Measurements from ENCODE around the gene RNF213. TPM values are rescaled to one million over a fixed set of nuclear protein-coding genes. Genes with fewer than 3 reads are reported as not detected.
"Not testable (repeated sequence)": the region's sequence is repeated elsewhere in the genome, so short reads cannot be mapped to it uniquely, and the experiment has no call there.

Gene RNF213
- total and polyA plus RNA-seq, 12 donors, result 51.1 to 182 (median 122) TPM

- WGBS, 4 donors, result 91 to 95% (median 93%) methylated on average over 4 of the region's 4 CpGs
- DNase-seq, result no peak
- no peak overlapping the region for H3K4me3 ChIP-seq
- intact Hi-C loops (cut with DNase I), result no loop called here
- TF ChIP-seq CTCF (IDR thresholded peaks at IDR 0.05) (no peak), POLR2A (IDR thresholded peaks at IDR 0.05) (no peak)
- no peaks in the 10 kb centered on the region for H3K27me3 ChIP-seq
- no peak overlapping the region for H3K27ac ChIP-seq
- no peaks in the 10 kb centered on the region for H3K36me3 ChIP-seq (replicated peaks in 1 of 2)
- no peaks in the 10 kb centered on the region for H3K9me3 ChIP-seq (replicated peaks in 1 of 3)
- peaks cover 0 to 5% of the 10 kb centered on the region in 2 donors for H3K4me1 ChIP-seq (replicated peaks in 1 of 2)
These were observed 142.3 kb downstream of the RNF213 start for GRCh38 chr17:80402959-80403358.

GRCh38 chr17:80406146-80406545 lies 145.5 kb downstream of the RNF213 start:
- Histone ChIP-seq H3K27ac (no peak overlapping the region), H3K9me3 (replicated peaks in 1 of 3) (no peaks in the 10 kb centered on the region), H3K36me3 (replicated peaks in 1 of 2) (no peaks in the 10 kb centered on the region), H3K4me3 (no peak overlapping the region), H3K27me3 (no peaks in the 10 kb centered on the region), H3K4me1 (replicated peaks in 1 of 2) (peaks cover 3 to 18% of the 10 kb centered on the region in 2 donors)
- intact Hi-C loops (cut with DNase I), result no loop called here
- WGBS, 4 donors, result 89 to 95% (median 91%) methylated on average over 8 of the region's 8 CpGs
- DNase-seq, result no peak
- no peak for TF ChIP-seq POLR2A (IDR thresholded peaks at IDR 0.05)
- TF ChIP-seq CTCF (IDR thresholded peaks at IDR 0.05), result no peak

GRCh38 chr17:80407917-80408316 lies 147.3 kb downstream of the RNF213 start:
- WGBS, 4 donors, result 82 to 87% (median 86%) methylated on average over 5 of the region's 5 CpGs
- H3K4me3 ChIP-seq; H3K36me3 ChIP-seq (replicated peaks in 1 of 2); H3K27me3 ChIP-seq; H3K9me3 ChIP-seq (replicated peaks in 1 of 3); DNase-seq; intact Hi-C loops (cut with DNase I); H3K27ac ChIP-seq: not testable (repeated sequence)
- H3K4me1 ChIP-seq (replicated peaks in 1 of 2), result peaks cover 3 to 18% of the 10 kb centered on the region in 2 donors

GRCh38 chr17:80408872-80409271 lies 148.2 kb downstream of the RNF213 start:
- 9 to 11% (median 10%) methylated on average over 6 of the region's 6 CpGs for whole genome bisulfite sequencing, 4 donors
- peak; percentile 77 to 89 (median 86) for DNase-seq
- TF ChIP-seq POLR2A (IDR thresholded peaks at IDR 0.05), result peak in 1 of 2 donors; percentile 68
- TF ChIP-seq CTCF (IDR thresholded peaks at IDR 0.05), result no peak
- Histone ChIP-seq H3K9me3 (replicated peaks in 1 of 3) (no peaks in the 10 kb centered on the region), H3K27me3 (no peaks in the 10 kb centered on the region), H3K27ac (peak overlapping the region in 1 of 5 donors; percentile 60), H3K36me3 (replicated peaks in 1 of 2) (no peaks in the 10 kb centered on the region), H3K4me1 (replicated peaks in 1 of 2) (peaks cover 5 to 20% of the 10 kb centered on the region in 2 donors), H3K4me3 (no peak overlapping the region)
- intact Hi-C loops (cut with DNase I), result no loop called here

GRCh38 chr17:80409626-80410025 lies 149.0 kb downstream of the RNF213 start:
- no peak for DNase-seq
- 90 to 94% (median 94%) methylated on average over 13 of the region's 13 CpGs for WGBS, 4 donors
- no peak overlapping the region for H3K4me3 ChIP-seq

GRCh38 chr17:80410441-80411087 lies 149.9 kb downstream of the RNF213 start:
- intact Hi-C loops (cut with DNase I); H3K27ac ChIP-seq; H3K27me3 ChIP-seq; H3K9me3 ChIP-seq (replicated peaks in 1 of 3); H3K4me3 ChIP-seq; DNase-seq; H3K36me3 ChIP-seq (replicated peaks in 1 of 2): not testable (repeated sequence)
- H3K4me1 ChIP-seq (replicated peaks in 1 of 2), result peaks cover 15 to 27% of the 10 kb centered on the region in 2 donors
- WGBS, 4 donors, result 78 to 84% (median 84%) methylated on average over 16 of the region's 16 CpGs

More at GRCh38 chr17:80409626-80410025, 149.0 kb downstream of the RNF213 start:
- Histone ChIP-seq H3K9me3 (replicated peaks in 1 of 3) (no peaks in the 10 kb centered on the region), H3K4me1 (replicated peaks in 1 of 2) (peaks cover 13 to 27% of the 10 kb centered on the region in 2 donors), H3K27ac (no peak overlapping the region), H3K27me3 (no peaks in the 10 kb centered on the region), H3K36me3 (replicated peaks in 1 of 2) (no peaks in the 10 kb centered on the region)
- intact Hi-C loops (cut with DNase I), result no loop called here
- TF ChIP-seq CTCF (IDR thresholded peaks at IDR 0.05) (no peak), POLR2A (IDR thresholded peaks at IDR 0.05) (no peak)

All from adrenal gland (tissue), 12 donors.